ENCODE measurements around the gene ATP6AP1.
A peak's percentile ranks its signal among the peaks of the same experiment; 100 is the strongest.
"Not testable (repeated sequence)": the region's sequence is repeated elsewhere in the genome, so short reads cannot be mapped to it uniquely, and the experiment has no call there.

ATP6AP1 gene

GRCh38 chrX:154388094-154388493, 40.4 kb upstream of the ATP6AP1 start:
- not testable (repeated sequence) for H3K4me1 ChIP-seq (ENCODE audit: insufficient read depth, low read length); H3K27ac ChIP-seq (ENCODE audit: low read length); H3K36me3 ChIP-seq (ENCODE audit: insufficient read depth, low read depth, low read length); H3K27me3 ChIP-seq (ENCODE audit: insufficient read depth, low read length); H3K9me3 ChIP-seq (ENCODE audit: insufficient read depth, low read depth, low read length); H3K4me3 ChIP-seq (ENCODE audit: low read length); H3K9ac ChIP-seq (ENCODE audit: low read depth, low read length)

- not testable (repeated sequence) for H3K9me3 ChIP-seq (ENCODE audit: insufficient read depth, low read depth, low read length); H3K27me3 ChIP-seq (ENCODE audit: insufficient read depth, low read length); H3K4me1 ChIP-seq (ENCODE audit: insufficient read depth, low read length); H3K4me3 ChIP-seq (ENCODE audit: low read length); H3K27ac ChIP-seq (ENCODE audit: low read length); H3K9ac ChIP-seq (ENCODE audit: low read depth, low read length); H3K36me3 ChIP-seq (ENCODE audit: insufficient read depth, low read depth, low read length)
These were observed 39.8 kb upstream of the ATP6AP1 start for GRCh38 chrX:154388649-154389048.

GRCh38 chrX:154389812-154390747, 38.4 kb upstream of the ATP6AP1 start:
- not testable (repeated sequence) for H3K36me3 ChIP-seq (ENCODE audit: insufficient read depth, low read depth, low read length); H3K27ac ChIP-seq (ENCODE audit: low read length); H3K27me3 ChIP-seq (ENCODE audit: insufficient read depth, low read length); H3K9me3 ChIP-seq (ENCODE audit: insufficient read depth, low read depth, low read length); H3K4me3 ChIP-seq (ENCODE audit: low read length); H3K9ac ChIP-seq (ENCODE audit: low read depth, low read length); H3K4me1 ChIP-seq (ENCODE audit: insufficient read depth, low read length)

GRCh38 chrX:154396363-154396762, 32.1 kb upstream of the ATP6AP1 start:
- H3K4me3 ChIP-seq (ENCODE audit: low read length); H3K27ac ChIP-seq (ENCODE audit: low read length); H3K4me1 ChIP-seq (ENCODE audit: insufficient read depth, low read length); H3K9ac ChIP-seq (ENCODE audit: low read depth, low read length); H3K9me3 ChIP-seq (ENCODE audit: insufficient read depth, low read depth, low read length); H3K27me3 ChIP-seq (ENCODE audit: insufficient read depth, low read length): not testable (repeated sequence)
- peaks cover 28% of the 10 kb centered on the region for H3K36me3 ChIP-seq (ENCODE audit: insufficient read depth, low read depth, low read length)

DNA sequence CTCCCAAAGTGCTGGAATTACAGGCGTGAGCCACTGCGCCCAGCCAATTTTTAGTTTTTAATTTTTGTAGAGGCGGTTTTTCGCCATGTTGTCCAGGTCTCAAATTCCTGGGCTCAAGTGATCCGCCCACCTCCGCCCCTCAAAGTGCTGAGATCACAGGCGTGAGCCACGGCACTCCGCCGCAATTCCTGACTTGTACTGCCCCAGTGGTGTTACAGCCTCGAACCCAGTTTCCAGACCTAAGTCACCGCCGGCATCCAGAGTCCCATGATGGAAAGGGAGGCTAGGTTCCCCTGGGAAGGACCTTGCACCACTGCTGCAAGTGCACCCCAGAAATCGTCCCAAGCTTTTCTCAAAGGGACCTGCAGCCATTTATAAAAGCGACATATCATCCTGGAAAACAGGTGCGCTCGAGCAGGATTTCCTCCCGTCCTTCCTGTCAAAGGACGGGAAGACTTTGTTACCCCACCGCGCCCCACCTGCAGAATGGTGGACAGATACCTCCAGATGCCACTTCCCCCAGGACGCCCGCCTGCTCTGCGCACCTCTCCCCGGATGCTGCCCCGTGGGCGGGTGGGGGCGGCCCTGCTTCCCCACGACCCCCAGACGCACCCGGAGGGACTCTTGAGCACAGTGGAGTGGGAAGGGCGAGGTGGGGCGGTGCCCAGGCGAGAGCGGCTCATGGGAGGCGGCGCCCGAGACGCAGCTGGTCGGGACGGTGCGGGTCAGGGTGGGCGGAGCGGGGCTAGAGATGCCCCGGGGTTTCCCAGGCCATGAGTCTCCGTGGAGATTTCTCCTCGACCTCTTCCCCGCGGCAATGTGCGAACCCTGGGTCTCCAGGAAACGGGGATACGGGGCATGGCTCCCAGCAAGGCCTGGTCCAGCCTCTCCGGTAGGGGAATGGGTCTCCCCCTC, 31.2 kb upstream of the ATP6AP1 start:
- Histone ChIP-seq H3K4me1 (ENCODE audit: insufficient read depth, low read length) (no peaks in the 10 kb centered on the region; the same call in 1 of the 2 replicates), H3K9me3 (ENCODE audit: insufficient read depth, low read depth, low read length) (no peaks in the 10 kb centered on the region), H3K9ac (ENCODE audit: low read depth, low read length) (peak overlapping the region; percentile 99), H3K36me3 (ENCODE audit: insufficient read depth, low read depth, low read length) (peaks cover 28% of the 10 kb centered on the region), H3K27ac (ENCODE audit: low read length) (peak overlapping the region; percentile 84), H3K27me3 (ENCODE audit: insufficient read depth, low read length) (no peaks in the 10 kb centered on the region), H3K4me3 (ENCODE audit: low read length) (peak overlapping the region; percentile 92)

- Histone ChIP-seq H3K27ac (ENCODE audit: low read length) (peak within 1 kb of the TSS; percentile 91), H3K27me3 (ENCODE audit: insufficient read depth, low read length) (no peaks in the 10 kb centered on the region), H3K9ac (ENCODE audit: low read depth, low read length) (peak within 1 kb of the TSS; percentile 99), H3K4me1 (ENCODE audit: insufficient read depth, low read length) (no peaks in the 10 kb centered on the region; the same call in 1 of the 2 replicates), H3K9me3 (ENCODE audit: insufficient read depth, low read depth, low read length) (no peaks in the 10 kb centered on the region), H3K4me3 (ENCODE audit: low read length) (peak within 1 kb of the TSS; percentile 92), H3K36me3 (ENCODE audit: insufficient read depth, low read depth, low read length) (peaks cover 28% of the 10 kb centered on the region)
These were observed 30.4 kb upstream of the ATP6AP1 start, which contains the start of gene RPL10 for GRCh38 chrX:154397888-154398667. Gene RPL10 (plus strand): TSS chrX:154398377. CDS start chrX:154398520, 143 bp downstream.

- H3K27ac ChIP-seq (ENCODE audit: low read length), result peak overlapping the region; percentile 91
- H3K9me3 ChIP-seq (ENCODE audit: insufficient read depth, low read depth, low read length), result no peaks in the 10 kb centered on the region
- no peaks in the 10 kb centered on the region; the same call in 1 of the 2 replicates for H3K4me1 ChIP-seq (ENCODE audit: insufficient read depth, low read length)
- H3K4me3 ChIP-seq (ENCODE audit: low read length), result peak overlapping the region; percentile 92
- peaks cover 28% of the 10 kb centered on the region for H3K36me3 ChIP-seq (ENCODE audit: insufficient read depth, low read depth, low read length)
- H3K9ac ChIP-seq (ENCODE audit: low read depth, low read length), result peak overlapping the region; percentile 99
- no peaks in the 10 kb centered on the region for H3K27me3 ChIP-seq (ENCODE audit: insufficient read depth, low read length)
These were observed 29.6 kb upstream of the ATP6AP1 start for GRCh38 chrX:154398668-154399526.

- Histone ChIP-seq H3K9ac (ENCODE audit: low read depth, low read length) (peak overlapping the region; percentile 99), H3K4me3 (ENCODE audit: low read length) (peak overlapping the region; percentile 92), H3K36me3 (ENCODE audit: insufficient read depth, low read depth, low read length) (peaks cover 28% of the 10 kb centered on the region), H3K27me3 (ENCODE audit: insufficient read depth, low read length) (no peaks in the 10 kb centered on the region), H3K27ac (ENCODE audit: low read length) (peak overlapping the region; percentile 91), H3K9me3 (ENCODE audit: insufficient read depth, low read depth, low read length) (no peaks in the 10 kb centered on the region), H3K4me1 (ENCODE audit: insufficient read depth, low read length) (no peaks in the 10 kb centered on the region; the same call in 1 of the 2 replicates)
These were observed 28.7 kb upstream of the ATP6AP1 start for GRCh38 chrX:154399527-154400368.

DNA sequence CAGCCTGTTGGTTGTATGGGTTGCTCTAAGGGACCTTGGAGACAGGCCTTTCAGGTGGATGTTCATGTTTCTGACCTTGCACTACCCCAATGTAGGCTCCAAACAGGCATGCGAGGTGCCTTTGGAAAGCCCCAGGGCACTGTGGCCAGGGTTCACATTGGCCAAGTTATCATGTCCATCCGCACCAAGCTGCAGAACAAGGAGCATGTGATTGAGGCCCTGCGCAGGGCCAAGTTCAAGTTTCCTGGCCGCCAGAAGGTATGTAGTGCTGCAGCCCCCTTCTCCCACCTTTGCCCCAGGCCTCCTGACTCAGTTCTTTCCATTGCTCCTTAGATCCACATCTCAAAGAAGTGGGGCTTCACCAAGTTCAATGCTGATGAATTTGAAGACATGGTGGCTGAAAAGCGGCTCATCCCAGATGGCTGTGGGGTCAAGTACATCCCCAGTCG, 28.1 kb upstream of the ATP6AP1 start:
- H3K4me1 ChIP-seq (ENCODE audit: insufficient read depth, low read length); H3K27me3 ChIP-seq (ENCODE audit: insufficient read depth, low read length); H3K4me3 ChIP-seq (ENCODE audit: low read length); H3K9me3 ChIP-seq (ENCODE audit: insufficient read depth, low read depth, low read length); H3K27ac ChIP-seq (ENCODE audit: low read length): not testable (repeated sequence)
- peak overlapping the region; percentile 99; the same call in 1 of the 2 replicates for H3K9ac ChIP-seq (ENCODE audit: low read depth, low read length)
- H3K36me3 ChIP-seq (ENCODE audit: insufficient read depth, low read depth, low read length), result peaks cover 28% of the 10 kb centered on the region

All from iPS-20b (cell line).